ENCODE data around the gene BRMS1L.
A peak's percentile ranks its signal among the peaks of the same experiment; 100 is the strongest.

BRMS1L gene

GRCh38 chr14:35865611-35866324 lies 39.6 kb downstream of the BRMS1L start:
- no peak for DNase-seq (ENCODE audit: low spot score)

GRCh38 chr14:35866595-35867279 lies 40.6 kb downstream of the BRMS1L start:
- no peak for DNase-seq (ENCODE audit: low spot score)

GRCh38 chr14:35867280-35867629 lies 41.1 kb downstream of the BRMS1L start:
- no peak for DNase-seq (ENCODE audit: low spot score)

- no peak for DNase-seq (ENCODE audit: low spot score)
Observed at GRCh38 chr14:35875296-35875695, 49.2 kb downstream of the BRMS1L start.

- DNase-seq (ENCODE audit: low spot score) = no peak
Observed at GRCh38 chr14:35877276-35877675, 51.1 kb downstream of the BRMS1L start.

- no peak for DNase-seq (ENCODE audit: low spot score)
Observed at GRCh38 chr14:35878272-35879150, 52.4 kb downstream of the BRMS1L start.

GRCh38 chr14:35879151-35879648 lies 53.1 kb downstream of the BRMS1L start:
- no peak for DNase-seq (ENCODE audit: low spot score)

- DNase-seq (ENCODE audit: low spot score) = no peak
Observed at GRCh38 chr14:35879654-35880249, 53.6 kb downstream of the BRMS1L start.

- no peak for DNase-seq (ENCODE audit: low spot score)
Observed at GRCh38 chr14:35881280-35881679, 55.1 kb downstream of the BRMS1L start.

GRCh38 chr14:35883677-35884293 lies 57.6 kb downstream of the BRMS1L start:
- DNase-seq (ENCODE audit: low spot score) = peak; percentile 17

GRCh38 chr14:35890308-35890707 lies 64.2 kb downstream of the BRMS1L start:
- no peak for DNase-seq (ENCODE audit: low spot score)

GRCh38 chr14:35895256-35895655 lies 69.1 kb downstream of the BRMS1L start:
- no peak for DNase-seq (ENCODE audit: low spot score)

- peak; percentile 25 for DNase-seq (ENCODE audit: low spot score)
Observed at GRCh38 chr14:35897616-35898111, 71.5 kb downstream of the BRMS1L start.

- DNase-seq (ENCODE audit: low spot score) = peak; percentile 58
Observed at GRCh38 chr14:35898217-35898775, 72.2 kb downstream of the BRMS1L start.

GRCh38 chr14:35900741-35901140 lies 74.6 kb downstream of the BRMS1L start:
- no peak for DNase-seq (ENCODE audit: low spot score)

- DNase-seq (ENCODE audit: low spot score) = no peak
Observed at GRCh38 chr14:35909665-35910064, 83.5 kb downstream of the BRMS1L start.

- no peak for DNase-seq (ENCODE audit: low spot score)
Observed at GRCh38 chr14:35910191-35910590, 84.1 kb downstream of the BRMS1L start.

- DNase-seq (ENCODE audit: low spot score) = no peak
Observed at GRCh38 chr14:35911097-35911496, 85.0 kb downstream of the BRMS1L start.

GRCh38 chr14:35915185-35915584 lies 89.0 kb downstream of the BRMS1L start:
- no peak for DNase-seq (ENCODE audit: low spot score)

GRCh38 chr14:35915775-35916174 lies 89.6 kb downstream of the BRMS1L start:
- DNase-seq (ENCODE audit: low spot score) = no peak
